KMS-11 (cell line): ENCODE measurements around the gene CTNS.

ENCODE experiments used
- H2AFZ ChIP-seq: fragments of 200-600 bp; sonication (generic); 2 replicates; pipeline ENCODE4 v1.6.1; 2016; ENCODE audit warnings: antibody characterized with exemption, mixed run types, low read depth
- H3K27ac ChIP-seq: fragments of 200-600 bp; sonication (generic); 2 replicates; pipeline ENCODE4 v1.6.1; 2016; ENCODE audit warnings: mild to moderate bottlenecking, mixed run types
- H3K27me3 ChIP-seq: fragments of 200-600 bp; sonication (generic); 2 replicates; pipeline ENCODE4 v1.6.1; 2017; ENCODE audit warnings: mild to moderate bottlenecking, low read depth, mixed run types, moderate library complexity; ENCODE audit not compliant: insufficient read depth
- H3K36me3 ChIP-seq: fragments of 200-600 bp; sonication (generic); 2 replicates; pipeline ENCODE4 v1.6.1; 2017; ENCODE audit warnings: mild to moderate bottlenecking, mixed run types; ENCODE audit not compliant: insufficient read depth
- H3K4me1 ChIP-seq: fragments of 200-600 bp; sonication (generic); 2 replicates; pipeline ENCODE4 v1.6.1; 2016; ENCODE audit warnings: mild to moderate bottlenecking, low read depth, mixed run types; ENCODE audit not compliant: poor library complexity, severe bottlenecking
- H3K4me2 ChIP-seq: fragments of 200-600 bp; sonication (generic); 2 replicates; pipeline ENCODE4 v1.7.0; 2016; ENCODE audit warnings: mild to moderate bottlenecking, mixed run types
- H3K4me3 ChIP-seq: fragments of 200-600 bp; sonication (generic); IDR thresholded peaks from 2 replicates; pipeline ENCODE4 v1.6.1; 2017; ENCODE audit warnings: low read depth, low read length, mixed read lengths; ENCODE audit not compliant: insufficient read depth
- H3K79me2 ChIP-seq: fragments of 200-600 bp; sonication (generic); 2 replicates; pipeline ENCODE4 v1.6.1; 2016; ENCODE audit warnings: low read depth, mixed run types; ENCODE audit not compliant: insufficient read depth
- H3K9ac ChIP-seq: fragments of 200-600 bp; sonication (generic); 2 replicates; pipeline ENCODE4 v1.6.1; 2016; ENCODE audit warnings: mild to moderate bottlenecking, mixed run types
- H4K20me1 ChIP-seq: fragments of 200-600 bp; sonication (generic); 2 replicates; pipeline ENCODE4 v1.6.1; 2016; ENCODE audit warnings: mild to moderate bottlenecking, mixed run types; ENCODE audit not compliant: insufficient read depth
- CTCF ChIP-seq: fragments of 200-600 bp; sonication (generic); conservative IDR thresholded peaks from 2 replicates; pipeline ENCODE4 v1.6.1; 2017; ENCODE audit warnings: low read depth, mild to moderate bottlenecking, antibody characterized with exemption, low read length, moderate library complexity, mixed read lengths

CTNS gene

GRCh38 chr17:3693141-3693540, 56.6 kb downstream of the CTNS start:
- Histone ChIP-seq H4K20me1 (no peaks in the 10 kb centered on the region), H3K27ac (no peak overlapping the region), H3K4me1 (peaks cover 12% of the 10 kb centered on the region), H3K4me3 (no peak overlapping the region), H3K4me2 (no peak overlapping the region), H2AFZ (no peak overlapping the region), H3K79me2 (no peaks in the 10 kb centered on the region; the same call in 1 of the 2 replicates), H3K36me3 (no peaks in the 10 kb centered on the region), H3K9ac (no peak overlapping the region), H3K27me3 (no peaks in the 10 kb centered on the region)
- no peak for TF ChIP-seq CTCF

GRCh38 chr17:3693829-3694231, 57.3 kb downstream of the CTNS start:
- Histone ChIP-seq H3K4me3 (no peak overlapping the region), H3K27ac (no peak overlapping the region), H3K27me3 (no peaks in the 10 kb centered on the region), H3K79me2 (no peaks in the 10 kb centered on the region; the same call in 1 of the 2 replicates), H2AFZ (no peak overlapping the region), H4K20me1 (no peaks in the 10 kb centered on the region), H3K4me1 (peaks cover 12% of the 10 kb centered on the region), H3K4me2 (no peak overlapping the region), H3K36me3 (no peaks in the 10 kb centered on the region), H3K9ac (no peak overlapping the region)
- TF ChIP-seq CTCF, result no peak

- peak overlapping the region; percentile 67 for H3K9ac ChIP-seq
- H4K20me1 ChIP-seq, result no peaks in the 10 kb centered on the region
- H3K79me2 ChIP-seq, result no peaks in the 10 kb centered on the region; the same call in 1 of the 2 replicates
Observed at GRCh38 chr17:3695129-3695722, 58.7 kb downstream of the CTNS start.

GRCh38 chr17:3695723-3696411, 59.3 kb downstream of the CTNS start, which contains the start of gene P2RX5:
Gene P2RX5, minus strand, starts transcription at chr17:3696155. Its CDS starts 150 bp downstream, at chr17:3696005.
- Histone ChIP-seq H3K4me1 (peaks cover 12% of the 10 kb centered on the region), H3K36me3 (no peaks in the 10 kb centered on the region), H3K4me3 (no peak within 1 kb of the TSS), H3K79me2 (no peaks in the 10 kb centered on the region; the same call in 1 of the 2 replicates), H4K20me1 (no peaks in the 10 kb centered on the region), H3K27me3 (no peaks in the 10 kb centered on the region), H3K9ac (peak within 1 kb of the TSS; percentile 67), H3K4me2 (peak within 1 kb of the TSS; percentile 57), H3K27ac (0 out of 2 replicates have a peak within 1 kb of the TSS, but pooled peaks have one; percentile 24), H2AFZ (peak within 1 kb of the TSS; percentile 54)
- TF ChIP-seq CTCF, result no peak

More at GRCh38 chr17:3695129-3695722, 58.7 kb downstream of the CTNS start:
- 0 out of 2 replicates have a peak overlapping the region, but pooled peaks have one; percentile 24 for H3K27ac ChIP-seq
- TF ChIP-seq CTCF, result no peak
- no peaks in the 10 kb centered on the region for H3K36me3 ChIP-seq
- peak overlapping the region; percentile 54; the same call in 1 of the 2 replicates for H2AFZ ChIP-seq
- no peak overlapping the region for H3K4me3 ChIP-seq
- H3K4me1 ChIP-seq, result peaks cover 12% of the 10 kb centered on the region
- H3K27me3 ChIP-seq, result no peaks in the 10 kb centered on the region
- peak overlapping the region; percentile 57 for H3K4me2 ChIP-seq
